OCI-LY3 (cell line): Measurements from ENCODE around the gene EIF6.

Source experiments
- H2AFZ ChIP-seq: fragments of 200-600, 300-600 bp; shearing (Covaris generic); 2 replicates; pipeline ENCODE4 v1.6.0; 2014; ENCODE audit warnings: antibody characterized with exemption, low read depth, low read length
- H3K27ac ChIP-seq: fragments of 200-600, 300-600 bp; sonication (generic); 2 replicates; pipeline ENCODE4 v1.5.1; 2014; ENCODE audit warnings: mild to moderate bottlenecking, low read length, moderate library complexity, mixed read lengths
- H3K27me3 ChIP-seq: fragments of 200-600, 300-600 bp; sonication (generic); 2 replicates; pipeline ENCODE4 v1.6.1; 2014; ENCODE audit warnings: low read depth, low read length, mixed read lengths
- H3K36me3 ChIP-seq: fragments of 200-600, 300-600 bp; sonication (generic); replicated peaks from 2 replicates; pipeline ENCODE3; 2014; ENCODE audit warnings: low read depth, low read length, mixed read lengths
- H3K4me1 ChIP-seq: fragments of 300-600, 200-600 bp; sonication (generic); 2 replicates; pipeline ENCODE4 v1.6.1; 2014; ENCODE audit warnings: low read length, mixed read lengths
- H3K4me2 ChIP-seq: fragments of 200-600, 300-600 bp; sonication (generic); 2 replicates; pipeline ENCODE4 v1.6.1; 2014; ENCODE audit warnings: low read length, mixed read lengths
- H3K4me3 ChIP-seq: fragments of 300-600, 200-600 bp; sonication (generic); 2 replicates; pipeline ENCODE4 v1.5.1; 2014; ENCODE audit warnings: antibody characterized with exemption, mild to moderate bottlenecking, low read length, moderate library complexity
- H3K79me2 ChIP-seq: fragments of 300-600, 200-600 bp; shearing (Covaris generic); 2 replicates; pipeline ENCODE4 v1.6.1; 2014; ENCODE audit warnings: mild to moderate bottlenecking, low read length, mixed read lengths
- H3K9ac ChIP-seq: fragments of 300-600, 200-600 bp; shearing (Covaris generic); 2 replicates; pipeline ENCODE4 v1.6.0; 2014; ENCODE audit warnings: mild to moderate bottlenecking, low read length, moderate library complexity
- H3K9me3 ChIP-seq: fragments of 200-600, 300-600 bp; shearing (Covaris generic); 2 replicates; pipeline ENCODE4 v1.6.1; 2014; ENCODE audit warnings: low read length, mixed read lengths; ENCODE audit not compliant: insufficient read depth
- H4K20me1 ChIP-seq: fragments of 200-600, 300-600 bp; sonication (generic); 2 replicates; pipeline ENCODE4 v1.6.1; 2016; ENCODE audit warnings: low read length, mixed read lengths; ENCODE audit not compliant: insufficient read depth
- EZH2phosphoT487 ChIP-seq: fragments of 200-600 bp; shearing (Covaris generic); IDR thresholded peaks from 2 replicates; pipeline ENCODE4 v1.6.1; 2018; ENCODE audit warnings: antibody characterized with exemption, mixed run types, low read depth
- TF ChIP-seq, protein P1 (sequence below): fragments of 200-600, 300-600 bp; sonication (generic); IDR thresholded peaks from 2 replicates; pipeline ENCODE4 v1.5.1; 2014; ENCODE audit warnings: antibody characterized with exemption, low read length, low read depth

EIF6 gene

DNA sequence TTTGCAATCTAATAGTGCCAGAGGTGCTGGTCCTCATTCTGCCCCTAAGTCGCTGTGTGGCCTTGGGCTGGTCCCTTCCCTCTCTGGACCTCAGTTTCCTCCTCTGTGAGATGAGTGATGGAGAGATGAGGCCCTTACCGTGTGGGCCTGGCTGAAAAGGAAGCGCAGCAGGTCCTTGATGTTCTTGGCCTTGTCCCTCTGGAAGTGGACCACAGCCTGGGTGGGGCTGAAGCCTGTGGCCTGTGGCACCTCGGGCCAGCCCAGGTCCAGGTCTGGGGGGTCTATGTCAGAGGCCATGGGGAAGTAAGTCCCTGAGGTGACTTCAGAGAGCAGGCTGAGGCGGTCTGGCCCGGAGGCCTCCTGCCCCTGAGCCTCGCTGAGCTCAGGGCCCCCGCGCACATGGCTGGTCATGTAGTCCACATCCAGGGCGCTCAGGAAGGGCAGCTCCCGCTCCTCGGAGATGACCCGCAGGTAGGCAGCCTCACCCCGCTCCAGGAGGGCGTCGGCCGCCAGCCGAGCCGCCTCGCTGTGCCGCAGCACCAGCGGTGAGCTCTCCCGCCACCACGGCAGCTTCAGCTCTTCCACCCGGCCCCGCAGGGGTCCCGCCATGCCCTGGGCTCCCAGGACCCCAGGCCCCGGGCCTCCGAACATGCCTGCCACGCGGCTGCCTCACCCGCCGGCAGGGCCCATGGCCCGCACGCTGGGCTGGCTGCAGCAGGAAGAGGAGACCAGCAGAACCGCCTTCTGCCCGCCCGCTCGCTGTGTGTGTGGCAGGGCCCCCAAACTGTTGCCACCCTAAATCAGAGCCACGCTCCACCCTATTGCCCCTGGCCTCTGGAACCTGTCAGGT, 7.3 kb upstream of the EIF6 start, which contains the start of gene FAM83C:
FAM83C (minus strand) TSS at position 772 of the 850 bp plus-strand sequence; CDS start at position 651, 121 bp downstream.
- Histone ChIP-seq H3K36me3 (no peaks in the 10 kb centered on the region), H3K4me3 (no peak within 1 kb of the TSS), H2AFZ (no peak within 1 kb of the TSS), H3K79me2 (no peaks in the 10 kb centered on the region), H3K9me3 (no peaks in the 10 kb centered on the region), H3K4me2 (no peak within 1 kb of the TSS), H4K20me1 (no peaks in the 10 kb centered on the region), H3K27me3 (no peaks in the 10 kb centered on the region), H3K9ac (no peak within 1 kb of the TSS), H3K27ac (no peak within 1 kb of the TSS), H3K4me1 (no peaks in the 10 kb centered on the region)
- TF ChIP-seq, protein P1, sequence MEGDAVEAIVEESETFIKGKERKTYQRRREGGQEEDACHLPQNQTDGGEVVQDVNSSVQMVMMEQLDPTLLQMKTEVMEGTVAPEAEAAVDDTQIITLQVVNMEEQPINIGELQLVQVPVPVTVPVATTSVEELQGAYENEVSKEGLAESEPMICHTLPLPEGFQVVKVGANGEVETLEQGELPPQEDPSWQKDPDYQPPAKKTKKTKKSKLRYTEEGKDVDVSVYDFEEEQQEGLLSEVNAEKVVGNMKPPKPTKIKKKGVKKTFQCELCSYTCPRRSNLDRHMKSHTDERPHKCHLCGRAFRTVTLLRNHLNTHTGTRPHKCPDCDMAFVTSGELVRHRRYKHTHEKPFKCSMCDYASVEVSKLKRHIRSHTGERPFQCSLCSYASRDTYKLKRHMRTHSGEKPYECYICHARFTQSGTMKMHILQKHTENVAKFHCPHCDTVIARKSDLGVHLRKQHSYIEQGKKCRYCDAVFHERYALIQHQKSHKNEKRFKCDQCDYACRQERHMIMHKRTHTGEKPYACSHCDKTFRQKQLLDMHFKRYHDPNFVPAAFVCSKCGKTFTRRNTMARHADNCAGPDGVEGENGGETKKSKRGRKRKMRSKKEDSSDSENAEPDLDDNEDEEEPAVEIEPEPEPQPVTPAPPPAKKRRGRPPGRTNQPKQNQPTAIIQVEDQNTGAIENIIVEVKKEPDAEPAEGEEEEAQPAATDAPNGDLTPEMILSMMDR, result no peak
- TF ChIP-seq EZH2phosphoT487, result no peak

DNA sequence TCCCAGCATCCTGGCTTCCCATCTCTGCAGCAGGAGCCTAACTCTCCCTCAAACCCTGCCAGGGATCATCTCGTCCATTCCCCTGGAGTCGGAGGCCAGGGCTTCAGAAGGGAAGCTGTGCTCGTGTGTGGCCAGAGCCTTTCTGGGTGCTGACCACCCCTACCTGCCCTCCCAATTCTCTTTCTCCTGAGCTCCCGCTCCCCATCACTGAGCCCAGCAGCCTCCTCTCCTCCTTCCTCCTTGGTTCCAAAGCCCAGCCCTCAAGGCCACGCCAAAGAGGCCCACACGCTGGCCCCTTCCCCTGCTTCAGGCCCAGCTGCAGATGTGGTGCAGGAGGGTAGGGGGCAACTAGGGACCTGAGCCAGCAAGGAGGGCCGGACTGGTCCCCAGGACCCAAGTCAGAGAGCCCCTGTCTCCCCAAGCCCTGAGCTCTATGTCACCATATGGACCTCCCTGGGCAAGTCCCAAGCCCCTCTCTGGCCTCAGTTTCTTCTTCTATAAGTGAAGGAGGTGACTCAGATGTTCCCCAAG, 6.4 kb upstream of the EIF6 start:
- no peaks in the 10 kb centered on the region for H3K79me2 ChIP-seq
- H2AFZ ChIP-seq, result no peak overlapping the region
- H3K27me3 ChIP-seq, result no peaks in the 10 kb centered on the region
- H4K20me1 ChIP-seq, result no peaks in the 10 kb centered on the region
- TF ChIP-seq, protein P1, result no peak
- TF ChIP-seq EZH2phosphoT487, result no peak
- peaks cover under 1% of the 10 kb centered on the region; the same call in 1 of the 2 replicates for H3K4me1 ChIP-seq
- no peak overlapping the region for H3K4me2 ChIP-seq
- H3K9me3 ChIP-seq, result no peaks in the 10 kb centered on the region
- H3K4me3 ChIP-seq, result no peak overlapping the region
- no peak overlapping the region for H3K27ac ChIP-seq
- H3K9ac ChIP-seq, result no peak overlapping the region
- H3K36me3 ChIP-seq, result no peaks in the 10 kb centered on the region

DNA sequence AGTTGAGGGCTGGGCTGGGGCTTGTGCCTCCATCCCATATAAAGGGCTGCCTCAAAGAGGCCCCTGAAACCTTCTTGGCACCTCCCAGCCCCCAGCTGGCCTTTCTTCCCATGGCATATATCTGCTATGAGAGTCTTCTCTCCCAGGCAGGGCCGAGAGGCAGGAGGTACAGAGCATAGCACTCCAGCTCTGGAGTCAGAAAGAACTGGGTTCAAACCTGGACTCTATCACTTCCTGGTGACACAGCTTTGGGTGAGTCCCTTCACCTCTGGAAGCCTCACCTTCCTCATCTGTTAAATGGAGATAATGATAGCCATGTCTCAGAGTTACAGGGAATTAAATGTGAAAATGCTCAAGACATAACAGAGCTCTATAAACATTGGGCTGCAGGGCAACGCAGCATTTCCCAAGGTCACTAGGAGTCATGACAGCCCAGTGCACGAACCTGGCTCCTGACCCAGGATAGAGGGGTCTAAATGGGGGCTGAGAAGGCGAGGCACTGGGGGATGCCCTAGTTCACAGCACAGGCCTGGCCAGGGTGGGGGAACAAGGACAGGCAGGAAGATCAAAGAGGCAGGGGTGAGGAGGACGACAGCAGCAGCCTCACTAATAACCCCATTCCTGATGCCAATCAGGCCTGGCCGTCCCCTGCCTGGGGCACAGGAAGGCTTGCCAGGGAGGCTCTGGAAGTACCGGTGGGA, 5.8 kb upstream of the EIF6 start:
- Histone ChIP-seq H3K9me3 (no peaks in the 10 kb centered on the region), H2AFZ (no peak overlapping the region), H3K79me2 (no peaks in the 10 kb centered on the region), H3K4me1 (peaks cover 6% of the 10 kb centered on the region), H3K4me2 (no peak overlapping the region), H3K36me3 (no peaks in the 10 kb centered on the region), H3K9ac (no peak overlapping the region), H3K4me3 (no peak overlapping the region), H3K27me3 (no peaks in the 10 kb centered on the region), H3K27ac (no peak overlapping the region), H4K20me1 (no peaks in the 10 kb centered on the region)
- no peak for TF ChIP-seq EZH2phosphoT487
- TF ChIP-seq, protein P1, result no peak
